Duodenal mucosa (tissue), 2 donors: Measurements from ENCODE around the gene FRS3.
A peak's percentile ranks its signal among the peaks of the same experiment; 100 is the strongest.

Experiments used
- H3K27ac ChIP-seq: one replicate; pipeline ENCODE4 v1.7.0; 2013; ENCODE audit warnings: low read depth, low read length
- H3K27me3 ChIP-seq, 2 donors: one replicate each; pipeline ENCODE4 v1.7.0; 2013; ENCODE audit warnings: low read length in 2 of 2, control low read depth in 1 of 2; ENCODE audit not compliant: insufficient read depth in 2 of 2, control insufficient read depth in 1 of 2
- H3K36me3 ChIP-seq, 2 donors: one replicate each; pipeline ENCODE4 v1.7.0; 2013; ENCODE audit warnings: low read length in 2 of 2, control low read depth in 1 of 2; ENCODE audit not compliant: insufficient read depth in 2 of 2, control insufficient read depth in 1 of 2
- H3K4me1 ChIP-seq, 2 donors: one replicate each; pipeline ENCODE4 v1.7.0; 2013; ENCODE audit warnings: low read length in 2 of 2, control low read depth in 1 of 2; ENCODE audit not compliant: insufficient read depth in 2 of 2, control insufficient read depth in 1 of 2
- H3K4me3 ChIP-seq, 2 donors: one replicate each; pipeline ENCODE4 v1.7.0; 2013; ENCODE audit warnings: low read length in 2 of 2, low read depth in 1 of 2
- H3K9ac ChIP-seq, 2 donors: one replicate each; pipeline ENCODE4 v1.7.0; 2013; ENCODE audit warnings: low read length in 2 of 2, low read depth in 1 of 2
- H3K9me3 ChIP-seq, 2 donors: one replicate each; pipeline ENCODE4 v1.7.0; 2013; ENCODE audit warnings: low read length in 2 of 2, control low read depth in 1 of 2; ENCODE audit not compliant: control insufficient read depth in 1 of 2

The FRS3 gene, protein sequence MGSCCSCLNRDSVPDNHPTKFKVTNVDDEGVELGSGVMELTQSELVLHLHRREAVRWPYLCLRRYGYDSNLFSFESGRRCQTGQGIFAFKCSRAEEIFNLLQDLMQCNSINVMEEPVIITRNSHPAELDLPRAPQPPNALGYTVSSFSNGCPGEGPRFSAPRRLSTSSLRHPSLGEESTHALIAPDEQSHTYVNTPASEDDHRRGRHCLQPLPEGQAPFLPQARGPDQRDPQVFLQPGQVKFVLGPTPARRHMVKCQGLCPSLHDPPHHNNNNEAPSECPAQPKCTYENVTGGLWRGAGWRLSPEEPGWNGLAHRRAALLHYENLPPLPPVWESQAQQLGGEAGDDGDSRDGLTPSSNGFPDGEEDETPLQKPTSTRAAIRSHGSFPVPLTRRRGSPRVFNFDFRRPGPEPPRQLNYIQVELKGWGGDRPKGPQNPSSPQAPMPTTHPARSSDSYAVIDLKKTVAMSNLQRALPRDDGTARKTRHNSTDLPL

GRCh38 chr6:41779788-41780550 lies at the start of gene FRS3:
Gene FRS3 (minus strand): TSS chr6:41779900. CDS start chr6:41776987, 2,913 bp downstream.
- H3K4me3 ChIP-seq, result peak within 1 kb of the TSS; percentile 81 to 92
- H3K9ac ChIP-seq, result peak within 1 kb of the TSS; percentile 65 to 76
- no peaks in the 10 kb centered on the region for H3K9me3 ChIP-seq
- H3K27ac ChIP-seq, result peak within 1 kb of the TSS; percentile 52
- H3K4me1 ChIP-seq, result peaks cover 31 to 40% of the 10 kb centered on the region in 2 donors
- H3K36me3 ChIP-seq, result peaks cover 4 to 14% of the 10 kb centered on the region in 2 donors
- no peaks in the 10 kb centered on the region for H3K27me3 ChIP-seq

- Histone ChIP-seq H3K27ac (no peak overlapping the region), H3K36me3 (no peaks in the 10 kb centered on the region), H3K27me3 (no peaks in the 10 kb centered on the region), H3K4me1 (no peaks in the 10 kb centered on the region), H3K9ac (no peak overlapping the region), H3K9me3 (no peaks in the 10 kb centered on the region), H3K4me3 (no peak overlapping the region)
Observed at GRCh38 chr6:41826343-41827022, 46.8 kb upstream of the FRS3 start.

DNA sequence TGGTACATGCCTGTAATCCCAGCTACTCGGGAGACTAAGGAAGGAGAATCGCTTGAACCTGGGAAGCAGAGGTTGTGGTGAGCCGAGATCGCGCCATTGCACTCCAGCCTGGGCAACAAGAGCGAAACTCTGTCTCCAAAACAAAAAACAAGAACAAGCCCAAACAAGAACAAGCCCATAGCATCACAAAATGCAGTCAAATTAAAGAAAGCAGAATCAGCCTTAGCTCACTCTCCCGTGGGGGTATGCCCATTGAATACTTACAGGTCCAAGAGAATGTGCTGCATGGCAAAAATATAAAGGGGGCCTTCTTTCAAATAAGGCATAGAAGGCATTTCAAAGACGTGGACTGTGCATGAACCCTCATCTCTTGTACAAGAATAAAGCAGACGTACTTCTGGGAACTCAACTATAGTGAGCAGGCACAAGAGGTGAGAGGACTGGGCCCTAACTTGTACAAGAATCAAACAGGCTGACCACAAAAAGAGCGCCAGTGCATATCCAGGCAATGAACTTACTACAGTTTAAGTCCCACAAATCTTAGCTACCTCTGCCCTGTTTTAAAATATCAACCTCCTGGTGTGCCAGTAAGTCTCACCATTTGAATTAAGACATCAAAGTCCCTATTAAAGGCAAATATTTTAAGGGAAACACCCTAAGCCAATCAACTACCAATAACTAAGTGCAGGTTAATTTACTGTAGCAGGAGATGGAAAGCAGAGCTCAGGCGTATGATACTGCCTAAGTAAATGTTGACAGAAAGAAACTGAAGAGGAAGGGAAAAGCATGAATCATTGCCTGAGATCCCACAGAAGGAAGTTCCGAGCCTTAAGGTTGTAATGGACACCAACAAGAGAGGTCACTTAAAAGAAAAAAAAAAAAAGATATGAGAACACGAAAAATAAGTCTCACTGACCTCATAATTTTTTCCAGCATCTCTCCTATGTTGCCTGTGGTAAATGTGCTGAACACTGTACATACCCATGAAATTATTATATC lies 45.2 kb upstream of the FRS3 start:
- H3K9ac ChIP-seq, result no peak overlapping the region
- no peak overlapping the region for H3K4me3 ChIP-seq
- H3K27ac ChIP-seq, result no peak overlapping the region
- H3K27me3 ChIP-seq, result no peaks in the 10 kb centered on the region
- no peaks in the 10 kb centered on the region for H3K9me3 ChIP-seq
- no peaks in the 10 kb centered on the region for H3K4me1 ChIP-seq
- no peaks in the 10 kb centered on the region for H3K36me3 ChIP-seq

- Histone ChIP-seq H3K36me3 (no peaks in the 10 kb centered on the region), H3K9me3 (no peaks in the 10 kb centered on the region), H3K27ac (no peak overlapping the region), H3K4me1 (no peaks in the 10 kb centered on the region), H3K4me3 (no peak overlapping the region), H3K9ac (no peak overlapping the region), H3K27me3 (no peaks in the 10 kb centered on the region)
Observed at GRCh38 chr6:41823178-41823577, 43.5 kb upstream of the FRS3 start.

DNA sequence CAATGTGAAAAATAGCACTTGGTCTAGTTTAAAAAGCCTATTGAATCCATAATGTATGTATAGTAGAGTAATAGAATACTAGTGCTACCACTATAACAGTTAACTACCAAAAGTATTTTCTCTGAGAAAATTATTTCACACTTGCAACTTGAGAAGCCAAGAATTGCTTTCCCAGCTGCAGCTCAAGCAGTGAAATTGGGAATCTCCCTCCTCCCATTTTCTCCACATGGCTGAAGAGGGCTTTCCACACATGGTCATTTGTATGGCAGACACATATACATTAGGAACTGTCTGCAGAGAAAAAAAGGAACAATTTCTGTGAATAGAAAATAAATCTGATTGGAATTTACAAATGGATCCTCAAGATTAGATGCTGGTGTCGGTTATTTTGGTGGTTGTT lies 42.3 kb upstream of the FRS3 start:
- Histone ChIP-seq H3K27me3 (no peaks in the 10 kb centered on the region), H3K4me1 (no peaks in the 10 kb centered on the region)

DNA sequence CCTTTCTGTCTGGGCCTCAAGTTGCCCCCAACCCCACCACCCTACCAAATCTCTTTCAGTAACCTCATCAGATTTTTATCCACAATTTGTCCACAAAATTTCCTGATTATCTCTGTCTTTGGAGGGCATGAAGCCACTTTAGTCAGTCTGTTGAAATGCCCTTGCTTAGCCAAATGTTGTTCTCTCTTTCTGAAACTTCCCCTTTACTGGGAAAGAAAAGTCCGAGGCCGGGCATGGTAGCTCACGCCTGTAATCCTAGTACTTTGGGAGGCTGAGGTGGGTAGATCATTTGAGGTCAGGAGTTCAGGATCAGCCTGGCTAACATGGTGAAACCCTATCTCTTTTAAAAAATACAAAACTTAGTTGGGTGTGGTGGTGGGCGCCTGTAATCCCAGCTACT lies 41.6 kb upstream of the FRS3 start:
- no peak overlapping the region for H3K4me3 ChIP-seq

More for the DNA sequence above, 42.3 kb upstream of the FRS3 start:
- Histone ChIP-seq H3K36me3 (no peaks in the 10 kb centered on the region), H3K4me3 (no peak overlapping the region), H3K27ac (no peak overlapping the region), H3K9ac (no peak overlapping the region), H3K9me3 (no peaks in the 10 kb centered on the region)

GRCh38 chr6:41818271-41819054 lies 38.8 kb upstream of the FRS3 start:
- Histone ChIP-seq H3K27ac (no peak overlapping the region), H3K4me3 (no peak overlapping the region), H3K36me3 (no peaks in the 10 kb centered on the region), H3K9me3 (no peaks in the 10 kb centered on the region), H3K4me1 (no peaks in the 10 kb centered on the region), H3K9ac (no peak overlapping the region), H3K27me3 (no peaks in the 10 kb centered on the region)

More for the DNA sequence above, 41.6 kb upstream of the FRS3 start:
- Histone ChIP-seq H3K9me3 (no peaks in the 10 kb centered on the region), H3K27ac (no peak overlapping the region), H3K27me3 (no peaks in the 10 kb centered on the region), H3K4me1 (no peaks in the 10 kb centered on the region), H3K36me3 (no peaks in the 10 kb centered on the region), H3K9ac (no peak overlapping the region)

DNA sequence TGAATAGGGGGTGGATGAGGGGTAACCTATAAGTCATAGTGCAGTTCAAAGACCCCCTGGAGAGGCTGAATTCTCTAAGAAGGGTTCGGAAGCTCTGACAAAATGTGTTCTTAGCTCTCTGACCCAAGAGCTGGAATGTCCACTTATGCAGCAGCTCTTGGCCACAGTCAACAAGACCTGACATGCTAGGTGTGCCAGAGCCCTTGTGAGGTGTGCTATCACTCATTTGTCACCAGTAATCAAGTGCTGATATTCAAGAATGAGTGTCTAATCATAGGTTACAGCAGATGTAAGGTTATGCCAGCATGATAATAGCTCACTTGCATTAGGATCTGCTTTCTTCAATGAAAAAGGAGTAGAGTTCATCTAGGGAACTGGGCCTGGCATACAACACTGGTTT lies 35.9 kb upstream of the FRS3 start:
- Histone ChIP-seq H3K4me1 (no peaks in the 10 kb centered on the region), H3K36me3 (no peaks in the 10 kb centered on the region), H3K9me3 (no peaks in the 10 kb centered on the region), H3K4me3 (no peak overlapping the region), H3K9ac (no peak overlapping the region), H3K27me3 (no peaks in the 10 kb centered on the region), H3K27ac (no peak overlapping the region)

GRCh38 chr6:41814629-41815028 lies 34.9 kb upstream of the FRS3 start:
- no peak overlapping the region for H3K4me3 ChIP-seq
- no peaks in the 10 kb centered on the region for H3K9me3 ChIP-seq
- H3K27me3 ChIP-seq, result no peaks in the 10 kb centered on the region
- H3K27ac ChIP-seq, result no peak overlapping the region
- H3K9ac ChIP-seq, result no peak overlapping the region
- no peaks in the 10 kb centered on the region for H3K36me3 ChIP-seq
- H3K4me1 ChIP-seq, result no peaks in the 10 kb centered on the region
